ENCODE results near the gene MMP27.

The MMP27 gene

DNA sequence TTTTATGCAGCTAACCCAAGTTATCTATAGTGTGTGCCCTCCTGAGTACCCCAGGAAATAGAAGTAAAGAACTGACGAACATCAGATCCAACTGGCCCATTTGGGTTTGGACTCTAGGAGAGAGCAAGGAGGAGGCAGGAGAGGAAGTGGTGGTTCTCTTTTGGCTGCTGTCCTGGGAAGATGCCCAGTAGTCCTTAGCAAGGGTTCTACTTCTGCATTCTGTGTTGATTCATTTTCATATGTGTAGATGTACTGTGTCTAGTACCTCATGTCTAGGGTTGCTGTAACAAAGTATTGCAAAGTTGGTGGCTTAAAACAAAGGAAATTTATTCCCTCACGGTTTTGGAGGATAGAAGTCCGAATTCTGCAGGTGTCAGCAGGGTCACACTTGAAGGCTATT, 6.6 kb upstream of the MMP27 start:
- Histone ChIP-seq H3K79me2 (ENCODE audit: control insufficient read depth, low read length) (no peaks in the 10 kb centered on the region), H3K27me3 (ENCODE audit: control insufficient read depth, low read length) (peaks cover 6% of the 10 kb centered on the region), H3K4me2 (ENCODE audit: low read length) (no peak overlapping the region), H4K20me1 (ENCODE audit: control insufficient read depth, insufficient read depth, low read depth, low read length) (no peaks in the 10 kb centered on the region), H3K9me3 (ENCODE audit: control insufficient read depth, insufficient read depth, low read length) (no peaks in the 10 kb centered on the region), H3K4me1 (ENCODE audit: control insufficient read depth, low read length) (0 out of 2 replicates have a peak, but pooled peaks cover 5% of the 10 kb centered on the region), H3K4me3 (ENCODE audit: low read length) (no peak overlapping the region), H3K36me3 (ENCODE audit: control insufficient read depth, low read length) (no peaks in the 10 kb centered on the region), H3K27ac (ENCODE audit: low read depth, low read length) (no peak overlapping the region), H3K9me2 (replicated peaks; ENCODE audit: control insufficient read depth, low read length) (no peaks in the 10 kb centered on the region), H3F3A (ENCODE audit: control insufficient read depth, insufficient read depth) (no peaks in the 10 kb centered on the region)
- no peak for TF ChIP-seq EZH2phosphoT487 (IDR thresholded peaks at IDR 0.05; ENCODE audit: borderline replicate concordance, low read length)
- TF ChIP-seq, protein P1, sequence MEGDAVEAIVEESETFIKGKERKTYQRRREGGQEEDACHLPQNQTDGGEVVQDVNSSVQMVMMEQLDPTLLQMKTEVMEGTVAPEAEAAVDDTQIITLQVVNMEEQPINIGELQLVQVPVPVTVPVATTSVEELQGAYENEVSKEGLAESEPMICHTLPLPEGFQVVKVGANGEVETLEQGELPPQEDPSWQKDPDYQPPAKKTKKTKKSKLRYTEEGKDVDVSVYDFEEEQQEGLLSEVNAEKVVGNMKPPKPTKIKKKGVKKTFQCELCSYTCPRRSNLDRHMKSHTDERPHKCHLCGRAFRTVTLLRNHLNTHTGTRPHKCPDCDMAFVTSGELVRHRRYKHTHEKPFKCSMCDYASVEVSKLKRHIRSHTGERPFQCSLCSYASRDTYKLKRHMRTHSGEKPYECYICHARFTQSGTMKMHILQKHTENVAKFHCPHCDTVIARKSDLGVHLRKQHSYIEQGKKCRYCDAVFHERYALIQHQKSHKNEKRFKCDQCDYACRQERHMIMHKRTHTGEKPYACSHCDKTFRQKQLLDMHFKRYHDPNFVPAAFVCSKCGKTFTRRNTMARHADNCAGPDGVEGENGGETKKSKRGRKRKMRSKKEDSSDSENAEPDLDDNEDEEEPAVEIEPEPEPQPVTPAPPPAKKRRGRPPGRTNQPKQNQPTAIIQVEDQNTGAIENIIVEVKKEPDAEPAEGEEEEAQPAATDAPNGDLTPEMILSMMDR (IDR thresholded peaks at IDR 0.05; ENCODE audit: low read depth, low read length, poor library complexity, severe bottlenecking) = no peak

- Histone ChIP-seq H3F3A (ENCODE audit: control insufficient read depth, insufficient read depth) (no peaks in the 10 kb centered on the region), H4K20me1 (ENCODE audit: control insufficient read depth, insufficient read depth, low read depth, low read length) (no peaks in the 10 kb centered on the region), H3K36me3 (ENCODE audit: control insufficient read depth, low read length) (no peaks in the 10 kb centered on the region), H3K9me3 (ENCODE audit: control insufficient read depth, insufficient read depth, low read length) (no peaks in the 10 kb centered on the region), H3K4me1 (ENCODE audit: control insufficient read depth, low read length) (no peaks in the 10 kb centered on the region), H3K79me2 (ENCODE audit: control insufficient read depth, low read length) (no peaks in the 10 kb centered on the region), H3K4me2 (ENCODE audit: low read length) (no peak overlapping the region), H3K9me2 (replicated peaks; ENCODE audit: control insufficient read depth, low read length) (no peaks in the 10 kb centered on the region), H3K4me3 (ENCODE audit: low read length) (no peak overlapping the region), H3K27me3 (ENCODE audit: control insufficient read depth, low read length) (peaks cover 7% of the 10 kb centered on the region), H3K27ac (ENCODE audit: low read depth, low read length) (no peak overlapping the region)
- TF ChIP-seq, protein P1 (IDR thresholded peaks at IDR 0.05; ENCODE audit: low read depth, low read length, poor library complexity, severe bottlenecking) = no peak
- no peak for TF ChIP-seq EZH2phosphoT487 (IDR thresholded peaks at IDR 0.05; ENCODE audit: borderline replicate concordance, low read length)
These were observed 3.8 kb upstream of the MMP27 start for GRCh38 chr11:102709201-102709945.

- Histone ChIP-seq H3K9me2 (replicated peaks; ENCODE audit: control insufficient read depth, low read length) (no peaks in the 10 kb centered on the region), H3K4me2 (ENCODE audit: low read length) (no peak overlapping the region), H3K9me3 (ENCODE audit: control insufficient read depth, insufficient read depth, low read length) (no peaks in the 10 kb centered on the region), H3K4me3 (ENCODE audit: low read length) (no peak overlapping the region), H3K27ac (ENCODE audit: low read depth, low read length) (no peak overlapping the region), H3K27me3 (ENCODE audit: control insufficient read depth, low read length) (peaks cover 7% of the 10 kb centered on the region), H3F3A (ENCODE audit: control insufficient read depth, insufficient read depth) (no peaks in the 10 kb centered on the region), H3K4me1 (ENCODE audit: control insufficient read depth, low read length) (no peaks in the 10 kb centered on the region), H3K36me3 (ENCODE audit: control insufficient read depth, low read length) (no peaks in the 10 kb centered on the region), H3K79me2 (ENCODE audit: control insufficient read depth, low read length) (no peaks in the 10 kb centered on the region), H4K20me1 (ENCODE audit: control insufficient read depth, insufficient read depth, low read depth, low read length) (no peaks in the 10 kb centered on the region)
- TF ChIP-seq, protein P1 (IDR thresholded peaks at IDR 0.05; ENCODE audit: low read depth, low read length, poor library complexity, severe bottlenecking) = no peak
- no peak for TF ChIP-seq EZH2phosphoT487 (IDR thresholded peaks at IDR 0.05; ENCODE audit: borderline replicate concordance, low read length)
These were observed 3.1 kb upstream of the MMP27 start for GRCh38 chr11:102708654-102709053.

Data from DOHH2 (cell line).